ENCODE measurements around the gene CHAD.

The CHAD gene

GRCh38 chr17:50448643-50449042 lies 20.0 kb downstream of the CHAD start:
- no peak for DNase-seq
- no peak overlapping the region for H3K4me3 ChIP-seq (ENCODE audit: control insufficient read depth in 1 of 7, extremely low read depth in 1 of 7, insufficient read depth in 4 of 7, low read depth in 2 of 7, low read length in 6 of 7)
- H3K36me3 ChIP-seq (ENCODE audit: control insufficient read depth in 4 of 4, insufficient read depth in 4 of 4, low read length in 3 of 4): no peaks in the 10 kb centered on the region
- 100% methylated on average over 1 of the region's 2 CpGs for WGBS (ENCODE audit: insufficient coverage)
- H3K9me3 ChIP-seq (ENCODE audit: control extremely low read depth in 1 of 5, control insufficient read depth in 4 of 5, insufficient read depth in 2 of 5, low read depth in 1 of 5, low read length in 4 of 5): no peaks in the 10 kb centered on the region
- ChIA-PET CTCF (no interaction called here), POLR2A (no interaction called here)
- peaks cover 0 to 12% (median 6%) of the 10 kb centered on the region in 4 experiments for H3K4me1 ChIP-seq (ENCODE audit: control extremely low read depth in 1 of 4, control insufficient read depth in 4 of 4, insufficient read depth in 4 of 4, low read length in 3 of 4)
- no peak overlapping the region for H3K27ac ChIP-seq (ENCODE audit: insufficient read depth in 1 of 2, low read depth in 1 of 2, low read length in 2 of 2, poor library complexity in 1 of 2, severe bottlenecking in 2 of 2)
- no peaks in the 10 kb centered on the region for H3K27me3 ChIP-seq (replicated peaks in 2 of 5; ENCODE audit: control insufficient read depth in 4 of 5, insufficient read depth in 5 of 5, low read length in 4 of 5)

- POLR2A ChIA-PET: no interaction called here
Observed at GRCh38 chr17:50447870-50448595, 20.6 kb downstream of the CHAD start.

GRCh38 chr17:50445730-50446325 lies 22.9 kb downstream of the CHAD start:
- DNase-seq: no peak
- ChIA-PET POLR2A (interaction anchor here (1.1 kb wide), 1 partner anchor 13 kb away, joined by 3 read pairs; no protein-coding TSS in a partner anchor), CTCF (interaction anchor here (0.8 to 1.2 kb wide), 2 partner anchors 15 to 16 kb away, joined by 3 to 4 read pairs; no protein-coding TSS in a partner anchor)
- Histone ChIP-seq H3K36me3 (ENCODE audit: control insufficient read depth in 4 of 4, insufficient read depth in 4 of 4, low read length in 3 of 4) (no peaks in the 10 kb centered on the region), H3K27me3 (replicated peaks in 2 of 5; ENCODE audit: control insufficient read depth in 4 of 5, insufficient read depth in 5 of 5, low read length in 4 of 5) (no peaks in the 10 kb centered on the region), H3K27ac (ENCODE audit: insufficient read depth in 1 of 2, low read depth in 1 of 2, low read length in 2 of 2, poor library complexity in 1 of 2, severe bottlenecking in 2 of 2) (no peak overlapping the region), H3K4me3 (ENCODE audit: control insufficient read depth in 1 of 7, extremely low read depth in 1 of 7, insufficient read depth in 4 of 7, low read depth in 2 of 7, low read length in 6 of 7) (no peak overlapping the region), H3K9me3 (ENCODE audit: control extremely low read depth in 1 of 5, control insufficient read depth in 4 of 5, insufficient read depth in 2 of 5, low read depth in 1 of 5, low read length in 4 of 5) (no peaks in the 10 kb centered on the region), H3K4me1 (ENCODE audit: control extremely low read depth in 1 of 4, control insufficient read depth in 4 of 4, insufficient read depth in 4 of 4, low read length in 3 of 4) (no peaks in the 10 kb centered on the region)
- no CpG with 5 or more reads among the region's 1 CpG for WGBS (ENCODE audit: insufficient coverage)

More at GRCh38 chr17:50447870-50448595, 20.6 kb downstream of the CHAD start:
- no peaks in the 10 kb centered on the region for H3K36me3 ChIP-seq (ENCODE audit: control insufficient read depth in 4 of 4, insufficient read depth in 4 of 4, low read length in 3 of 4)
- H3K27ac ChIP-seq (ENCODE audit: insufficient read depth in 1 of 2, low read depth in 1 of 2, low read length in 2 of 2, poor library complexity in 1 of 2, severe bottlenecking in 2 of 2): no peak overlapping the region
- CTCF ChIA-PET: interaction anchor here (1.0 kb wide), 1 partner anchor 11 kb away, joined by 5 read pairs; no protein-coding TSS in a partner anchor
- no peak for DNase-seq
- H3K4me1 ChIP-seq (ENCODE audit: control extremely low read depth in 1 of 4, control insufficient read depth in 4 of 4, insufficient read depth in 4 of 4, low read length in 3 of 4): peaks cover 0 to 11% (median 6%) of the 10 kb centered on the region in 4 experiments
- no peaks in the 10 kb centered on the region for H3K9me3 ChIP-seq (ENCODE audit: control extremely low read depth in 1 of 5, control insufficient read depth in 4 of 5, insufficient read depth in 2 of 5, low read depth in 1 of 5, low read length in 4 of 5)
- WGBS (ENCODE audit: insufficient coverage): 97% methylated on average over 5 of the region's 7 CpGs
- H3K4me3 ChIP-seq (ENCODE audit: control insufficient read depth in 1 of 7, extremely low read depth in 1 of 7, insufficient read depth in 4 of 7, low read depth in 2 of 7, low read length in 6 of 7): no peak overlapping the region
- H3K27me3 ChIP-seq (replicated peaks in 2 of 5; ENCODE audit: control insufficient read depth in 4 of 5, insufficient read depth in 5 of 5, low read length in 4 of 5): no peaks in the 10 kb centered on the region

- CTCF ChIA-PET: interaction anchor here (0.8 to 1.2 kb wide), 3 partner anchors 14 to 186 kb away, joined by 3 to 4 read pairs (median 3); no protein-coding TSS in a partner anchor
Observed at GRCh38 chr17:50444841-50445715, 23.6 kb downstream of the CHAD start.

GRCh38 chr17:50443505-50443974 lies 25.1 kb downstream of the CHAD start:
- Histone ChIP-seq H3K4me3 (ENCODE audit: control insufficient read depth in 1 of 7, extremely low read depth in 1 of 7, insufficient read depth in 4 of 7, low read depth in 2 of 7, low read length in 6 of 7) (no peak overlapping the region), H3K27ac (ENCODE audit: insufficient read depth in 1 of 2, low read depth in 1 of 2, low read length in 2 of 2, poor library complexity in 1 of 2, severe bottlenecking in 2 of 2) (no peak overlapping the region), H3K36me3 (ENCODE audit: control insufficient read depth in 4 of 4, insufficient read depth in 4 of 4, low read length in 3 of 4) (no peaks in the 10 kb centered on the region), H3K9me3 (ENCODE audit: control extremely low read depth in 1 of 5, control insufficient read depth in 4 of 5, insufficient read depth in 2 of 5, low read depth in 1 of 5, low read length in 4 of 5) (no peaks in the 10 kb centered on the region), H3K4me1 (ENCODE audit: control extremely low read depth in 1 of 4, control insufficient read depth in 4 of 4, insufficient read depth in 4 of 4, low read length in 3 of 4) (no peaks in the 10 kb centered on the region), H3K27me3 (replicated peaks in 2 of 5; ENCODE audit: control insufficient read depth in 4 of 5, insufficient read depth in 5 of 5, low read length in 4 of 5) (no peaks in the 10 kb centered on the region)
- no peak for DNase-seq
- ChIA-PET CTCF (interaction anchor here (0.9 to 1.2 kb wide), 3 partner anchors 17 to 187 kb away, joined by 3 to 4 read pairs (median 3); partner anchors contain the start of genes ACSF2 and LRRC59), POLR2A (interaction anchor here (0.7 kb wide), 1 partner anchor 52 kb away, joined by 3 read pairs; no protein-coding TSS in a partner anchor)
- 90% methylated on average over 3 of the region's 3 CpGs for WGBS (ENCODE audit: insufficient coverage)

More at GRCh38 chr17:50444841-50445715, 23.6 kb downstream of the CHAD start:
- no peak overlapping the region for H3K27ac ChIP-seq (ENCODE audit: insufficient read depth in 1 of 2, low read depth in 1 of 2, low read length in 2 of 2, poor library complexity in 1 of 2, severe bottlenecking in 2 of 2)
- H3K36me3 ChIP-seq (ENCODE audit: control insufficient read depth in 4 of 4, insufficient read depth in 4 of 4, low read length in 3 of 4): no peaks in the 10 kb centered on the region
- WGBS (ENCODE audit: insufficient coverage): 93% methylated on average over 6 of the region's 6 CpGs
- POLR2A ChIA-PET: interaction anchor here (1.1 kb wide), 1 partner anchor 12 kb away, joined by 3 read pairs; no protein-coding TSS in a partner anchor
- H3K27me3 ChIP-seq (replicated peaks in 2 of 5; ENCODE audit: control insufficient read depth in 4 of 5, insufficient read depth in 5 of 5, low read length in 4 of 5): no peaks in the 10 kb centered on the region
- no peak for DNase-seq
- H3K4me1 ChIP-seq (ENCODE audit: control extremely low read depth in 1 of 4, control insufficient read depth in 4 of 4, insufficient read depth in 4 of 4, low read length in 3 of 4): no peaks in the 10 kb centered on the region
- no peaks in the 10 kb centered on the region for H3K9me3 ChIP-seq (ENCODE audit: control extremely low read depth in 1 of 5, control insufficient read depth in 4 of 5, insufficient read depth in 2 of 5, low read depth in 1 of 5, low read length in 4 of 5)
- H3K4me3 ChIP-seq (ENCODE audit: control insufficient read depth in 1 of 7, extremely low read depth in 1 of 7, insufficient read depth in 4 of 7, low read depth in 2 of 7, low read length in 6 of 7): no peak overlapping the region

GRCh38 chr17:50440838-50441829 lies 27.5 kb downstream of the CHAD start:
- Histone ChIP-seq H3K4me1 (ENCODE audit: control extremely low read depth in 1 of 4, control insufficient read depth in 4 of 4, insufficient read depth in 4 of 4, low read length in 3 of 4) (no peaks in the 10 kb centered on the region), H3K36me3 (ENCODE audit: control insufficient read depth in 4 of 4, insufficient read depth in 4 of 4, low read length in 3 of 4) (peaks cover 0 to 7% (median 2%) of the 10 kb centered on the region in 4 experiments), H3K4me3 (ENCODE audit: control insufficient read depth in 1 of 7, extremely low read depth in 1 of 7, insufficient read depth in 4 of 7, low read depth in 2 of 7, low read length in 6 of 7) (no peak overlapping the region), H3K27ac (ENCODE audit: insufficient read depth in 1 of 2, low read depth in 1 of 2, low read length in 2 of 2, poor library complexity in 1 of 2, severe bottlenecking in 2 of 2) (no peak overlapping the region), H3K27me3 (replicated peaks in 2 of 5; ENCODE audit: control insufficient read depth in 4 of 5, insufficient read depth in 5 of 5, low read length in 4 of 5) (no peaks in the 10 kb centered on the region), H3K9me3 (ENCODE audit: control extremely low read depth in 1 of 5, control insufficient read depth in 4 of 5, insufficient read depth in 2 of 5, low read depth in 1 of 5, low read length in 4 of 5) (no peaks in the 10 kb centered on the region)
- ChIA-PET CTCF (interaction anchor here (1.0 kb wide), 1 partner anchor 11 kb away, joined by 3 read pairs; no protein-coding TSS in a partner anchor), POLR2A (no interaction called here)
- DNase-seq: no peak
- WGBS (ENCODE audit: insufficient coverage): 100% methylated on average over 7 of the region's 10 CpGs

Measured in common myeloid progenitor, CD34-positive (primary cell).